Mammary epithelial cell (primary cell): ENCODE results near the gene ZMYM4.

Source experiments
- EZH2 ChIP-seq: IDR thresholded peaks from 2 replicates; pipeline ENCODE4 v1.6.1; 2012; ENCODE audit warnings: low read length, inconsistent platforms, borderline replicate concordance
- TF ChIP-seq, protein P1 (sequence below), 2 donors: IDR thresholded peaks in 1 of 2; conservative IDR thresholded peaks in 1 of 2; 2 replicates each; pipeline ENCODE4 v1.5.1; 2011 to 2012; ENCODE audit warnings: inconsistent platforms in 2 of 2, low read length in 2 of 2, mild to moderate bottlenecking in 2 of 2, control low read depth in 1 of 2, low read depth in 1 of 2; ENCODE audit not compliant: insufficient read depth in 1 of 2; ENCODE audit errors: extremely low read depth in 1 of 2

GRCh38 chr1:35441926-35442579 lies 173.5 kb downstream of the ZMYM4 start:
- TF ChIP-seq, protein P1, sequence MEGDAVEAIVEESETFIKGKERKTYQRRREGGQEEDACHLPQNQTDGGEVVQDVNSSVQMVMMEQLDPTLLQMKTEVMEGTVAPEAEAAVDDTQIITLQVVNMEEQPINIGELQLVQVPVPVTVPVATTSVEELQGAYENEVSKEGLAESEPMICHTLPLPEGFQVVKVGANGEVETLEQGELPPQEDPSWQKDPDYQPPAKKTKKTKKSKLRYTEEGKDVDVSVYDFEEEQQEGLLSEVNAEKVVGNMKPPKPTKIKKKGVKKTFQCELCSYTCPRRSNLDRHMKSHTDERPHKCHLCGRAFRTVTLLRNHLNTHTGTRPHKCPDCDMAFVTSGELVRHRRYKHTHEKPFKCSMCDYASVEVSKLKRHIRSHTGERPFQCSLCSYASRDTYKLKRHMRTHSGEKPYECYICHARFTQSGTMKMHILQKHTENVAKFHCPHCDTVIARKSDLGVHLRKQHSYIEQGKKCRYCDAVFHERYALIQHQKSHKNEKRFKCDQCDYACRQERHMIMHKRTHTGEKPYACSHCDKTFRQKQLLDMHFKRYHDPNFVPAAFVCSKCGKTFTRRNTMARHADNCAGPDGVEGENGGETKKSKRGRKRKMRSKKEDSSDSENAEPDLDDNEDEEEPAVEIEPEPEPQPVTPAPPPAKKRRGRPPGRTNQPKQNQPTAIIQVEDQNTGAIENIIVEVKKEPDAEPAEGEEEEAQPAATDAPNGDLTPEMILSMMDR (conservative IDR thresholded peaks at IDR 0.05 in 1 of 2, IDR thresholded peaks at IDR 0.05 in 1 of 2; ENCODE audit: extremely low read depth in 1 of 2, insufficient read depth in 1 of 2, low read depth in 1 of 2, low read length in 2 of 2) = no peak
- TF ChIP-seq EZH2 = no peak
